HG03095 (cell line): Measurements from ENCODE around the gene ARFIP1.
"Not testable (repeated sequence)": the region's sequence is repeated elsewhere in the genome, so short reads cannot be mapped to it uniquely, and the experiment has no call there.

Experiments used
- ATAC-seq: cut with Tn5 transposase; IDR thresholded peaks from one replicate; pipeline ENCODE4 v1.9.1; 2021; ENCODE audit warnings: moderate library complexity; ENCODE audit not compliant: unreplicated experiment

ARFIP1 gene, protein sequence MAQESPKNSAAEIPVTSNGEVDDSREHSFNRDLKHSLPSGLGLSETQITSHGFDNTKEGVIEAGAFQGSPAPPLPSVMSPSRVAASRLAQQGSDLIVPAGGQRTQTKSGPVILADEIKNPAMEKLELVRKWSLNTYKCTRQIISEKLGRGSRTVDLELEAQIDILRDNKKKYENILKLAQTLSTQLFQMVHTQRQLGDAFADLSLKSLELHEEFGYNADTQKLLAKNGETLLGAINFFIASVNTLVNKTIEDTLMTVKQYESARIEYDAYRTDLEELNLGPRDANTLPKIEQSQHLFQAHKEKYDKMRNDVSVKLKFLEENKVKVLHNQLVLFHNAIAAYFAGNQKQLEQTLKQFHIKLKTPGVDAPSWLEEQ

DNA sequence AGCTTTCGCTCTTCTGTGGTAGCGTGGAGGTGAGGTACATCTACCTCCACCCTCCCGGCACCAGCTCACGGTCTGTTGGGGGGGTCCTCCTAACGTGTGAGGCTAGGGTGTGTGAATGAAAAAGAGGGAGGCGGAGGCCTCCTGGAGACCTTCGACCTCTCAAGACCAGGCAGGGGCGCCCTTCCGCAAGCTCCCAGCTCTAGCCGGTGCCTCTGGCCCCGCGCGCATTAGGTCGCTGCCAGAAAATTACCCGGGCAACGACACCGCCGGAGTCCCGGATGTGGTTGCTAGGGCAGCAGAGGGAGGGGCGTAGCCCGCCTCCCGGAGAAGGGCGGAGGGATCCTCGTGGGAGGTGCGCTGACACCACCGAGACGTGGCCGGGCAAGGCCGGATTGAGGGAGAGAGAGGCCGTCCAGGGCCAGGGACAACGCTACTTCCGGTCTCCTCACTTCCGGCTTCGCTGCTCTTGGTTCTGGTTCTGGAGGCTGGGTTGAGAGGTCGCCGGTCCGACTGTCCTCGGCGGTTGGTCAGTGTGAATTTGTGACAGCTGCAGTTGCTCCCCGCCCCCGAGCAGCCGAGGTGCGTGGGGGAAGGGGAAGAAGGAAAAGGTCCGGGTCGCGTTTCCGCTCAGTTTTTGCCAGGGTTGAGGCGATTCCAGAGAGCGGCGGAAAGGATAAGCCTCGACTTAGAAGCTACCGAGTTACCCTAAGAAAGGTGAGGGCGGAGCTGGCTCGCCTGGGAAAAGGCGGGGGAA is at the start of gene ARFIP1, which contains the start of gene TIGD4:
TSS of gene ARFIP1 (plus strand) at position 442 of the 754 bp plus-strand sequence. CDS start 49,680 bp downstream, outside the sequence.
TSS of gene TIGD4 (minus strand) at position 218 of the 754 bp plus-strand sequence. CDS start 8,726 bp downstream, outside the sequence.
- peak; percentile 95 for ATAC-seq

DNA sequence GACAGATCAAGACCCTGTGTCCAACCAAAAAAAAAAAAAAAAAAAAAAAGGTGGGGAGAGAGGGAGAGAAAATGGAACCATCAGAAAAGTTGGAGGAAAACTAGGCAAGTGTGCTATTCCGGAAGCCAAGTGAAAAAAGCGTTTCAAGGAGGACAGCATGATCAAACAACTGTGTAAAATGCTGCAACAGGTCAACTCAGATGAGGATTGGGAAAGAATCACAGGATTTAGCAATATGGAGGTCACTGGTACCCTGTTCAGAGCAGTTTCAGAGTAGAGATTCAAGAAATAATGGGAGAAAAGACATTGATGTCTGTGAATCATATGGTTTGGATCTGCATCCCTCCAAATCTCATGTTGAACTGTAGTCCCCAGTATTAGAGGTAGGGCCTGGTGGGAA is 47.8 kb upstream of the ARFIP1 start:
- no peak for ATAC-seq

DNA sequence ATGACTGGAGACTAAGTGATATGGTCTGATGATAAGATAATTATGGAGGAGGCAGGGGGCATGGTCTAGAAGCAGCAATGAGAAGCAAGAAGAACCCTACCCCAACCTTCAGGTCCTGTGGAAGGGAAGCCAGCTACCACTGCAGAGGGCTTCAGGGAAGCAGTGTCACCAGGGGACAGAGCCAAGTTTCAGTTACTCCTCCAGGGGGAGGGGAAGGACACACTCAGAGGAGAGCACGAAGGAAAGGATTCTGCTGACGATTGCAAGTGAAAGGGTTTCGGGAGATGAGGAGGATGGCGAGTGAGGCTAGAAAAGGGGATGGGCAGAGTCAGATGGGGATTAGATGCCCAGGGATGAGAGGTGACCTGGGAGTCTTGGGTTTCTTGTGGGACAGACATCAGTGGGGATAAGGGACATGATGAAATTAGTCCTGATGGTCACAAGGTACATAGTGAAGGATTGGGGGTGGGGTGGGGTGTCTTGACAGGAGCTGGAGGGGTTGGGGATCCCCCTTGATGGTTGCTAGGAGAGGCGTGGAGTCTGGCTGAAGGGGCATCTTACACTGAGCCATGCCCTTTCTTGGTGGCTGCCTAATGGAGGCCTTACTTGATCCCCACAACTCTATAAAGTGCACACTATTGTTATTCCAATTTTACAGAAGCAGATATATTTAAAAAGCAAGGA is 45.6 kb upstream of the ARFIP1 start:
- ATAC-seq = no peak

DNA sequence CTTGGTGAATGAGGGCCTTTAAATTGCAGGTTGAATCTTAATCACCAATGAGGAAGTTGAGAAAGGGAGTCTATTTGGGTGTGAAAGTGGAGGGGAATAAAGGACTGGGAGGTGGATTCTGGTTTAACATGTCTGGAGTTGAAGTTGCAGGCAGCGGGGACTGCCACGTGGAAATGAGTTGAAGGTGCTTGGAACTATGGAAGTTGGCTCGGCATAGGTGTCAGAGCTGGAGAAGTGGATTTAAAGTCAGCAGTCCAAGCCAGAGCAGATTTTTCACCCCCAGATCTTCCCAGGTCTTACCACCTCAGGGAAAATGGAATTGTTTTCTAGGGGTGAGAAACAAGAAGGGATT is 45.1 kb upstream of the ARFIP1 start:
- ATAC-seq = no peak

DNA sequence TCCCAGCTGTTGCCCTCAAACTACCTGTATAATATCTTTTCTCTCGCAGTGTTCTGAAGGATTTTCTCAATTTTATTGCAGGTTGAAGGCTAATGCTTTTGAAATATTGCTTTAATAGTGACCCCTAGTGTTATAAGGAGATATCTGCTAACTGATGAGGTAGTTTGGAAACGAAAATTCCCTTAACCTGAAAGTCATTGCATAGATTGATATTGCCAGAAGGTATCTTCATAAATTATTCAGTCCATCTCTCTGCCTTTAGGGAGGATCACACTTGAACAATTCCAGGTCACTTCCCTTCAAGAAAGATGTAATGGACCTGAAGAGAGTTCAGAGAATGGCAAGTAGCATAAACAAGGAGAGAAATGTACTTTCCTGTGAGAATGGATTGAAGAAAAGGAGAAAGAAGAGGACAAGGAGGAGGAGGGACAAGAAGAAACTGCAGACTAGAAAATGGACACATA is 44.3 kb upstream of the ARFIP1 start:
- no peak for ATAC-seq

DNA sequence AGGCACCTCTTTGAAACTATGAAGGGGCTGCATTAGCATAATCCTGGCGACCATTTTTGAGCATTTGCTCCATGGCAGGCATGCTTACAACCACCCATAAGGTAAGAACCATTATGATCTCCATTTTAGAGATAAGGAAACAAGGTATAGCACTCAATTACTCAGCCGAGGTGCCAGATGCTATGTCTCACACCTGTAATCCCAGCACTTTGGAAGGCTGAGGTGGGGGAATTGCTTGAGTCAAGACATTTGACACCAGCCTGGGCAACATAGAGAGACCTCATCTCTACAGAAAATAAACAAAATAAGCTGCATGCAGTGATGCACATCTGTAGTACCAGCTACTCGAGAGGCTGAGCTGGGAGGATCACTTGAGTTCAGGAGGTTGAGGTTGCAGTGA is 43.8 kb upstream of the ARFIP1 start:
- no peak for ATAC-seq

DNA sequence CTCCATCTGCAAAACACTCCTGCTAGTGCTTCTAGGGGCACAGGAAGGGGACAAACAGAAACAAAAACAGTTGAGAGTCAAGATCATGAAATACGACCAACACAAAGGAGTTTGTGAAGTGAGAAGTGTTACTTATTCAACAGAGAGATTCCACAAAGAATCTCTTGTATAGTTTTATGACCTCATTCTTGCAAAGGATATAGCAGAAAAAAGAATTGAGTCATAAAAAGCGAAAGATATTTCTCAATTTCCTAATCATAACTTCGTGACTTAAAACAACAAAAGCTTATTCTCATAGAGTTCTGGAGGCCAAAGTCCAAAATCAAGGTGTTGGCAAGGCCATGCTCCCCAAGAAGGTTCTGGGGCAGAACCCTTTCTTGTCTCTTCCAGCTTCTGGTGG is 40.9 kb upstream of the ARFIP1 start:
- ATAC-seq = no peak

DNA sequence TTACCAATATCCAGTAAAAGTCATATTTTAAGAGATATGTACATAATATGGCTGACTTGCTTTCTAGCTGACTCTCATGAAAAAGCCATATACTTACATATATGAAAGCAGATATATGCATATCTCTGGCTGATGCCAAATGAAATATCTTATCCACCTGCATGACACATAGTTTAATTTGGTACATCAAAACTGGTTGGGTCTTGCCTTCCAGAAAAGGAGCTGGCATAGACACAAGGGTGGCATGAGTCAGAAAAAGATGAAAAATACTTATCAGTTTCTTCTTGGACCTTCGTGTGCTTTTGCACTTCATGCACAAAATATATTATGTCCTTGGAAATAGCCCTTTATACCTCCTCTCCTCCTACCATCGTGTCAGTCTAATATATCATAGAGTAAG is 32.3 kb upstream of the ARFIP1 start:
- no peak for ATAC-seq

DNA sequence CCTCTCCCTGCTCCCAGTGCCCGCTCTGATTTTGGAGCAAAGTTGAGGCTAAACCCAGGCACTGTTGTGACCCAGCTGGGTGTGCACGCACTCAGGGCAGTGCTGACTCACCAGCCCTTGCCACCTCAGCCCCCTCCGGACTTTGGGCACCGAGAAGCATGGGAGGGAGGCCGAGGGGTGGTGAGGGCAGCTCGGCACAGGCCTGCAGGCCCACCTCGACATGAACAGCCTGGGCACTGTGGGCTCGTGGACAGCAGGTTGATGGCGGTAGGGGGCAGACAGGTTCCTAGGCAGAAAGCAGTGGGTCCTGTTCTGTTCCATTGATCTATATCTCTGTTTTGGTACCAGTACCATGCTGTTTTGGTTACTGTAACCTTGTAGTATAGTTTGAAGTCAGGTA is 31.1 kb upstream of the ARFIP1 start:
- ATAC-seq = no peak

DNA sequence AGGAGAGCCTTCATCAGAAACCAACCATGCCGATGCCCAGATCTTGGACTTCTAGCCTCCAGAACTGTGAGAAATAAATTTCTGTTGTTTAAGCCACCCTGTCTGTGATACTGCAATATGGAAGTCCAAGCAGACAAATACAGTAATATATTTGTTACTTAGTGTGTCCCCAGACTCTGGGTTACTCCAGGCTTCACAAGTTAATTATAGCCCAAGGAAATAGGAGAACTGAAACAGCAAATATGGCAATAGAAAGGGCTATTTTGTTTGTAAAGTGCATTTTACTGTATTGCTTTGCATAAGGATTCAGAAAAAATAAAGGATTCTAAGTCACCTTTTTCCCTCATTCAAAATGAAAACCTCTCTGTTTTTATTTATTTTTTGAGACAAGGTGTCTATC is 16.0 kb upstream of the ARFIP1 start:
- no peak for ATAC-seq

DNA sequence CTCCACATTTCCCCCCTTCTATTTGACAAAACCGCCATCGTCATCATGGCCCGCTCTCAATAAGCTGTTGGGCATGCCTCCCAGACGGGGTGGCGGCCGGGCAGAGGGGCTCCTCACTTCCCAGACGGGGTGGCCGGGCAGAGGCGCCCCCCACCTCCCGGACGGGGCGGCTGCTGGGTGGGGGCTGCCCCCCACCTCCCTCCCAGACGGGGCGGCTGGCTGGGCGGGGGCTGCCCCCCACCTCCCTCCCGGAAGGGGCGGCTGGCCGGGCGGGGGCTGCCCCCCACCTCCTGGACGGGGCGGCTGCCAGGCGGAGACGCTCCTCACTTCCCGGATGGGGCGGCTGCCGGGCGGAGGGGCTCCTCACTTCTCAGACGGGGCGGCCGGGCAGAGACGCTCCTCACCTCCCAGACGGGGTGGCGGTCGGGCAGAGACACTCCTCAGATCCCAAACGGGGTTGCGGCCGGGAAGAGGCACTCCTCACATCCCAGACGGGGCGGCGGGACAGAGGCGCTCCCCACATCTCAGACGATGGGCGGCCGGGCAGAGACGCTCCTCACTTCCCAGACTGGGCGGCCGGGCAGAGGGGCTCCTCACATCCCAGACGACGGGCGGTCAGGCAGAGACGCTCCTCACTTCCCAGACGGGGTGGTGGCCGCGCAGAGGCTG is 14.6 kb upstream of the ARFIP1 start:
- not testable (repeated sequence) for ATAC-seq

DNA sequence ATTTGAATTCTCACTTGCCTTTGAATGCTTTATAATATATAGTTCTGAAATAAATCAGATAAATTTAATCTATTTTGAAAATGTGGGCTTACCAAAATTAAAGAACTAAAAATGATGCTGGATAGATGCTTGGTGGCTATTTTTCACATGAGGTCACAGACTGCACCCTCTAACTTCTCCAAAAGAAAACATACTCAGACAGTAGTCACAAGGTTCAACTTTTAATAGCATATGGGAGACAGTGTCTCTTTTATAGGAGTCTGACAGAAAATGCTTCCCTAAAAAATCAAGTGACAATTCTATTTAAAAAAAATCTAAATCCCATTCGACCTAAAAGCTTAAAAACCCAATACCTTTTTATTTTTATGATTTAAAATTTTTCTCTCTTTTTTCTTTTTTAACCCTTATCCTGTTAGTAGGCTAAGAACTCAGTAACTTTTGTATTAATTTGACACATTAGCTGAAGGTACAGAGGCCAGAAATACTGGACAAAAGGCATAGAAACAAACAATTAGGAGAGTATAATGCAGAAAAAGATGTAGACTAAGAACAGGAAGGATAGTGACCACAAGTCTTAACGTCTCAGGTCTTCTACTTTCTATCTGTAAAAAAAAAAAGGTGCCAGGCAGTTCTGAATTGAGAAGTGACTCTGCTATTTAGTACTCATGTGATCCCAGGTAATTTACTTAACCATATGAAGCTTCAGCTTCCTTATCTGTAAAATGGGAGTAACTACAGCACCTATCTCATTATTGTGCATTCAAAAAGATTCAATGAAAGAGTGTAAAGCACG is 7.8 kb upstream of the ARFIP1 start:
- ATAC-seq = peak; percentile 92

DNA sequence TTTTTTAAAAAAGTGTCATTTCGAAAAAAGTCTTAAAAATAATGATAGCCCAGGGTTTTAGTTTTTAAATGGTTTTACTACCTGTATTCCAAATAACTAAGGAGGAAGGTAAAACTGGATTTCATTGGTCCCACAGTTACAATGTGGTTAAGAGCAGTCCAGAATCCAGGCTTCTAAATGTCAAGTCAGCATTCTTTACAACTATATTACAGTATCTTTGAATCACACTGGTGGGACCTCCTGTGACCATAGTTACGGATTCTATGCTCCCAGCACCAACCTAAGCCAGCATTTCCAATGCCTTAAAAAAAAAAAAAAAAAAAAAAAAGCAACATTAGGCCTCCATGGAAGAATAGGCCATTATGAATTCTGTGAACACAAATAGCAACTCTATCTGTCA is 6.4 kb upstream of the ARFIP1 start:
- ATAC-seq = no peak

DNA sequence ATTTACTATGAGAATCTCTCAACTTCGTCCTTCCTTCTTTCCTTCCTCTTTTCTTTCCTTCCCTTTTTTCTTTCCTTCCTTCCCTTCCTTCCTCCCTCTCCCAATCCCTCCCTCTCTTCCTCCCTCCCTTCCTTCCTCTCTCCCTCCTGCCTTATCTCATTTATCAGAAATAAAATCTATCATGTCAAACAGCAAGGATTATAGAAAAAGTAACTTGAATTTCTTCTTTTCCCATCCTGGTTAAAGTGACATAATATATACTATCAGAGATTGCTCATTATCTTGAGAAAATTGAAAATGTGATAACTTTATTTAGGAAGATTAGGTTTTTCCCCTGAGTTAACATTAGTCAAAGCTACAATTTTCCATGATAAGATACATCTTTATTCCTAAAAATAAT is 5.8 kb upstream of the ARFIP1 start:
- ATAC-seq = no peak

DNA sequence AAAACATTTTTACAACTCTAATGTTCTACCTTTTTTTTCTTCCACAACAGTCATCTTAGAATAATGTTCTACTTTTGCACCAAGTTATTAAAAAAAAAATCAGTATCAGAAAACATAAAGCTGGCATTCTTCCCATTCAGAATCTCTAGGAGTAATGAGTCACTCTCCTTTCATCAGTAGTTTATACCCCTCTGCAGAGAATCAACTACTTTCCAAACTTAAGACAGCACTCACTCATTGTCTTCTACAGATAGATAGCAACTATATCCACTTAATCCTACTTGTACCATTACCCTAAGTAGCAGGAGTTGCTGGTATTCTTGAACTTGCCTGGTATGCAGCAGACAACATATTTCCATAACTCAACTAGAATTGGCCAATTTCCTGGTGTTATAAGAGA is 3.4 kb upstream of the ARFIP1 start:
- no peak for ATAC-seq

DNA sequence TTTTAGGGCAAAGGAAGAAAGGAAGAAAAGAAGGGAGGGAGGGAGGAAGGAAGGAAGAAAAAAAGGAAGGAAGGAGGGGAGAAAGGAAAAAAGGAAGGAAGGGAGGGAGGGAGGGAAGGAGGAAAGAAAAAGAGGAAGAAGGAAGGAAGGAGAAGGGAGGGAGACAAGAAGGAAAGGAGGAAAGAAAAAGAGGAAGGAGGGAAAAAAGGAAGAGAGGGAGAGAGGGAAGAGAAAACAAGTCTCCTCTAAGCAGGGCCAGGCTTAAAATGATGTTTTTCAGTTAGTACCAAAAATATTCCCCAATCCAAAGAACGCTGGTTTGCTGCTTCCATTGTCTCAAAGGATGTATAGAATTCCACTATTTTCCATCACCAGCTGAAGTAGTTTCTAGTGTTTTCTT is 2.3 kb upstream of the ARFIP1 start:
- ATAC-seq = no peak

DNA sequence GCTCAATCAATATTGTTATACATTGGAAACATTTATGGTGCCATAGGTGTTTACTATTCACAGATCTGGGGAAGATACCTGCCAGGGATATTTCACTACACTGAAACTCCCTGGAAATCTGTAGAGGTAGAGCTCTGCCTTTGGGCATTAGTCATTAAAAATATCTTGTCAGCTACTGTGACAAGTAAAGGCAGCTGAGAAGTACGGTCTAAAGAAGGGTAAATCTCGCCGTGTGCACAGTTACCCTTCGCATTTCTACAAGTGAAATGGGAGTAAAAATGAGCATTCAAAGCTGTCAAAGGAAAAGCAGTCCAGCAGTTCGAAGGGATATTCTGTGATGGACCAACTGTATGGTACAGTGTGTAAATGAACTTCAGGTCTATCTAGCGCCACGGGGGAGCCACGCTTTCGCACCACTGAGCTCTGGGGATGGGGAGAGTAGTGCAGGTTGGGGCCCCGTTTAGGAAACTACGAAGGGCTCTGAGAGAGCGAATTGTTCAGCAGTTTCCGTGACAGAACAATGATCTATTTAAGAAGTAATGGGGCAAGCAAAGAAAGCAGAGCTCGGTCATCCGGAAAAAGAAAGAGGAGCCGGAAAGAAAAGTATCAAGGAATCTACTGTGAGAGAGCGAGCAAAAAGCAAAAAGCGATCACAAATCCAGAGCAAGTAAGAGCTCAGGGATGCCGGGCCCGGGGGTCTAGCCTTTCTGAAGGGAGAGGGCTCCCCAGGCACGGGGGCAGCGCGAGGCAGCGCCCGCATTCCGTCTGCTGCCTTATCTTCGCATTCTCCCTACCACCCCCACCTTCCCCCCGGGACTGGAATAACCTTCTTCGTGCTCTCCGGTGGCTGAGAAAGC is 870 bp upstream of the ARFIP1 start:
- ATAC-seq = peak; percentile 29

DNA sequence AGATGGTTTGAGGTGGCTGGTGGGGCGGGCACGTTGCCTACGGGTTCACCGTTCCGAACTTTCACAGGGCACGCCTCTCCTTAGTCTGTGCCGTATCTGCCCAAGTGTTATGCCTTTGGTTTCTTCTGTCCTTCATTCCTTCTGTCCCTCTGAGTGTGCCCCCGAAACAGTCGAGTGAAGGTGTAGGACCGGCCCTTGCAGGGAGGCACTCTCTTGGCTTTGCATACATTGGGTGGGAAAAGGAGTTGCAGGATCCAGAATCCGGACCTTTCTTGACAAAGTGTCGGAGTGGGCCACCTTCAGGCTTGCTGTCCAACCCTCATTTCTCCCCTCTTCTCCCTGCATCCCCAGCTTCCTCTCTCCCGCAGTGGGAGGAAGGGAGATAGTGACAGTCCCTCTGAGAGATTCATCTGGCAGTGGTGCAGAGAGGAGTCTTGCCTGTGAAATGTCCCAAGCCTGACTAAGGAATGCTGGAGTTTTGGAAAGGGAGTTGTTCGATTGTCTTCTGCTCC is 569 bp downstream of the ARFIP1 start:
- ATAC-seq = no peak
